GM12801 (cell line): Measurements from ENCODE around the gene CLDN4.

ENCODE experiments used
- CTCF ChIP-seq: IDR thresholded peaks from one replicate; pipeline ENCODE4 v1.5.1; 2011; ENCODE audit warnings: control low read depth; ENCODE audit not compliant: insufficient read length; ENCODE audit errors: extremely low read depth

Gene CLDN4

DNA sequence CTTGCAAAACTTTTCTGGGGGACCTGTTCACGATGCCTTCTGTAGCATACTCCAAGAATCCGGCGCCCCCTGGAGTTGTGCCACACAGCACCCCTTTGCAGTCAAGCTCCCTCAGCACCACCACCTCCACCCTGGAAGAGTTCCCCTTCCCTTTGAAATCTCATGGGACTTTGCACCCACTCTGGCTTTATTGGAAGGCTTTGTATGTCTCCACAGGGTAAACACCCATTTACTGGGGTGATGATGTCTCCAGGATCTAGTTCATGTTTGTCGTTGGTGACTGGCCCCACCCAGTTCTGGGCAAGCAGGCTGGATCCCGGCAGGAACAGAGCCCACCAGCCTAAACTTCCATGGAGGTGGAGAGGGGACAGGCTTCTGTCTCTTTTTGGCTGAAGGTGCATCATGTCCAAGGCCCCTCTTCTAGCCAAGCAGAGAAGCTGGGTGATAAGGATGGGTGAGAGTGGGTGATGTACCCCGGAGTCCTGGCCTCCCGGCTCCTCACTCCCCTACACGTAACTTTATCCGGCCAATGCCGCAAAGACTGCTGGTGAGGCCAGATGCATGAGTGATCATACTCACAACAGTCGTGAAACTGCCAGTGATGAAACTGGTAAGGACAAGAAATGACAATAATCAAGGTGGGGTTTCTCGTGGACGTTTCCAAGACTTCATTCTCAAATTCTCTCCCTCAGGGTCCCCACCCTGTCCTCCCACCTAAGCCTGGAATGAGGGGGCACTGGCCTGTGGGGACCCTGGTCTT lies 695 bp upstream of the CLDN4 start:
- TF ChIP-seq CTCF = no peak

GRCh38 chr7:73831584-73831833 lies 713 bp downstream of the CLDN4 start:
- no peak for TF ChIP-seq CTCF

GRCh38 chr7:73831834-73832651 lies 1.2 kb downstream of the CLDN4 start:
- no peak for TF ChIP-seq CTCF

DNA sequence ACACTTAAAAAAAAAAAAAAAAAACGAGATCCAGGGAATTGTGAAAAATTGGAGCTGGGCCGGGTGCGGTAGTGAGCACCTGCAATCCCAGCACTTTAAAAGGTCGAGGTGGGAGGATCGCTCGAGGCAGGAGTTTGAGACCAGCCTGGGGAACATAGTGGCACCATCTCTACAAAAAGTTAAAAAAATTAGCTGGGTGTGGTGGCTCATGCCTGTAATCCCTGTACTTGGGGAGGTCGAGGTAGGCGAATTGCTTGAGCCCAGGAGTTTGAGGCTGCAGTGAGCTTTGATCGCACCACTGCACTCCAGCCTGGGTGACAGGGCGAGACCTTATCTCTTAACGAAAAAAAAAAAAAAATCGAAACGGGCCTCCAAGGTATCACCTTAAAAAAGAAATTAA lies 2.0 kb downstream of the CLDN4 start:
- TF ChIP-seq CTCF = no peak

DNA sequence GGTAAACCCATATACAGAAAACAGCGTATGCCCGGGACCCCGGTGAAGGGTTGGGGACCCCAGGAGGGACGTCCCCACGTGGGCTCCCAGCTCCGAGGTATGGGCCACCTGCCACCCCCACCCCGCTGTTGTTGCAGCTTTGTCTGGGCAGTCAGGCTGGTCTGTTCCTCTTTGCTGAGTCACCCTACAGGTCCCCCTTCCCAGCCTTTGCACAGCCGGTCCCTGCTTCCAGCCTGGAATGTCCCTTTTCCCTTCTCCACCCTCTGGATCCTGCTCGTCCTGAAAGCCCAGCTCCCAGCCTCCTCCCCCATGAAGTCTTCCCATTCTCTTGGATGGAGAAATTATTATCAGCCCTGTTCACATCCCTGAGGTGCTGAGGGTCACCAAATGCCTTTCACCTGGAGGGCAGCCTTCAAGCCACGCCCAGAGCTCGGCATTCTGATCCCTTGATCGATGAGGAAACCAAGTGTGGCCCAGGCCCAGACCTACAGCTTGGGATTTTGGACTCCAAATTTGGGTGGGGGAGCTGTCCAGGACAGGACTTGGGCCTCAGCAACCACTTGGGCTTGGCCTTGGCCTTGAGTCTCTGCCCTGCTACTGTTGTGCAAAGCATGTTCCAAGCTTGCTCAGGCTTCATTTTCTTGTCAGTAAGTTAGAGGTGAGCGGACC lies 2.6 kb downstream of the CLDN4 start:
- no peak for TF ChIP-seq CTCF

DNA sequence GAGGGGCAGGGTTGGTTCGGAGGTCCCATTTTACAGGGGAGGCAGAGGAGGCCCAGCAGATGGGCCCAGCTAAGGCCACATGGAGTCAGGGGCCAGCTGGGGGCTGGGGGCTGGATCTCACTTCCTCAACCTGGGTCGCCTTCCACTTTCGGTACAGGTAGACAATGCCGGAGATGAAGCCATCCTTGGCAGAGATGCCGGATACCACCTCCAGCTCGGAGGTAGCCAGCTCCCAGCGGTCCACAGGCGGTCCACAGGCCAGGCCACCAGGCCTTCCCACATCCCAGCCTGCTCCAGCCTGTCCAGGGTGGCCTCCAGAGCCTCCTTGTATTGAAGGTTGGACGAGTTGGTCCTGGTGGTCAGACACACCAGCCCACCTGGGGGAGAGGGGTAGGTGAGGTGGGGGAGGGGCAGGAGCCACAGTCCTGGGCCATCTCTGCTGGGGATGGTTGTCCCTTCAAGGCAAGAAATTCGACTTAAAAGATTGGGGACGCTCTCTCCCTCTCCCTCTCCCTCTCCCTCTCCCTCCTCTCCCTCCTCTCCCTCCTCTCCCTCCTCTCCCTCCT lies 3.9 kb downstream of the CLDN4 start:
- TF ChIP-seq CTCF = no peak

DNA sequence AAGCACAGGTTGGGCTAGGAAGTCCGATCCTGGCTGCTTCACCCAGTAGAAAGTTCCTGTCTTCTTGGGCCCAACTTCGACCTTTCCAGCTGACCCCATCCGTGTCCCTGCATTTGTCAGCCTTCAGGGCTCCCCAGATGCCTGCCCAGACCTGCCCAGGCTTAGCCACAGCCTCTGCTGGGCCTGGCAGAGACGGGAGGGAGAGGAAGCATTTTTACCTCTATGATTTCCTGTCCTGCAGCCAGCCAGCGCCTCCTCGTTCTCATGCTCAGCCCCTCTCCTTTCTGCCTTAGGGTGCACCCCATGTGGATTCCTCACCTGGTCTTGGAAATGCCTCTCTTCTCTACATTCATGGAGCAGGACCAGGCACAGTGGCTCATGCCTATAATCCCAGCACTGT lies 7.8 kb downstream of the CLDN4 start:
- TF ChIP-seq CTCF = no peak
